ENCODE results near the gene FYTTD1. TPM values are rescaled to one million over a fixed set of nuclear protein-coding genes. Genes with fewer than 3 reads are reported as not detected.
"Not testable (repeated sequence)": the region's sequence is repeated elsewhere in the genome, so short reads cannot be mapped to it uniquely, and the experiment has no call there.

FYTTD1 gene
- total RNA-seq: 10 to 100 TPM; 42.9 to 43.4 TPM

- ChIA-PET POLR2A (interaction anchor here (0.5 to 1.3 kb wide), 5 partner anchors 14 to 513 kb away, joined by 3 to 6 read pairs (median 4); partner anchors contain the start of genes LRCH3 and RUBCN), CTCF (interaction anchor here (0.9 to 1.0 kb wide), 2 partner anchors 10 to 29 kb away, joined by 3 read pairs; no protein-coding TSS in a partner anchor)
These were observed at the start of gene FYTTD1 for GRCh38 chr3:197749601-197750395. FYTTD1 (plus strand) TSS chr3:197749883; CDS start chr3:197749972, 89 bp downstream.

GRCh38 chr3:197700095-197700494, 49.6 kb upstream of the FYTTD1 start:
- ChIA-PET POLR2A (no interaction called here), CTCF (interaction anchor here (2.0 kb wide), 1 partner anchor 12 kb away, joined by 5 read pairs; no protein-coding TSS in a partner anchor)

GRCh38 chr3:197701841-197702240, 47.8 kb upstream of the FYTTD1 start:
- POLR2A ChIA-PET: no interaction called here
- CTCF ChIA-PET: interaction anchor here (2.0 kb wide), 1 partner anchor 10 kb away, joined by 5 read pairs; no protein-coding TSS in a partner anchor

- ChIA-PET POLR2A (no interaction called here), CTCF (no interaction called here)
These were observed 43.0 kb upstream of the FYTTD1 start for GRCh38 chr3:197706658-197707057.

- ChIA-PET POLR2A (interaction anchor here (0.5 kb wide), 1 partner anchor 76 kb away, joined by 3 read pairs; no protein-coding TSS in a partner anchor), CTCF (no interaction called here)
These were observed 40.5 kb upstream of the FYTTD1 start for GRCh38 chr3:197709135-197709534.

GRCh38 chr3:197710965-197711364, 38.7 kb upstream of the FYTTD1 start:
- POLR2A ChIA-PET: not testable (repeated sequence)

GRCh38 chr3:197711973-197712707, 37.5 kb upstream of the FYTTD1 start:
- ChIA-PET CTCF (interaction anchor here (0.5 to 1.4 kb wide), 4 partner anchors 11 to 1184 kb away, joined by 3 to 5 read pairs (median 4); no protein-coding TSS in a partner anchor), POLR2A (interaction anchor here (0.7 to 1.7 kb wide), 2 partner anchors 24 to 37 kb away, joined by 3 to 7 read pairs; partner anchors contain the start of gene RUBCN)

More at GRCh38 chr3:197710965-197711364, 38.7 kb upstream of the FYTTD1 start:
- CTCF ChIA-PET: not testable (repeated sequence)

- CTCF ChIA-PET: no interaction called here
- POLR2A ChIA-PET: interaction anchor here (1.7 kb wide), 1 partner anchor 23 kb away, joined by 7 read pairs; the partner anchor contains the start of gene RUBCN
These were observed 36.2 kb upstream of the FYTTD1 start for GRCh38 chr3:197713477-197713822.

GRCh38 chr3:197714251-197714650, 35.4 kb upstream of the FYTTD1 start:
- ChIA-PET POLR2A (no interaction called here), CTCF (interaction anchor here (1.0 kb wide), 1 partner anchor 14 kb away, joined by 3 read pairs; no protein-coding TSS in a partner anchor)

- CTCF ChIA-PET: interaction anchor here (0.7 kb wide), 1 partner anchor 18 kb away, joined by 3 read pairs; no protein-coding TSS in a partner anchor
- POLR2A ChIA-PET: interaction anchor here (0.7 kb wide), 1 partner anchor 243 kb away, joined by 10 read pairs; no protein-coding TSS in a partner anchor
These were observed 30.8 kb upstream of the FYTTD1 start for GRCh38 chr3:197718891-197719290.

GRCh38 chr3:197720694-197721093, 29.0 kb upstream of the FYTTD1 start:
- CTCF ChIA-PET: interaction anchor here (0.8 to 1.4 kb wide), 2 partner anchors 15 to 28 kb away, joined by 3 read pairs; no protein-coding TSS in a partner anchor
- POLR2A ChIA-PET: no interaction called here

GRCh38 chr3:197722734-197723133, 26.9 kb upstream of the FYTTD1 start:
- ChIA-PET CTCF (no interaction called here), POLR2A (no interaction called here)

- CTCF ChIA-PET: interaction anchor here (0.7 kb wide), 1 partner anchor 13 kb away, joined by 3 read pairs; no protein-coding TSS in a partner anchor
- POLR2A ChIA-PET: not testable (repeated sequence)
These were observed 21.8 kb upstream of the FYTTD1 start for GRCh38 chr3:197727878-197728277.

GRCh38 chr3:197728487-197728886, 21.2 kb upstream of the FYTTD1 start:
- CTCF ChIA-PET: no interaction called here
- POLR2A ChIA-PET: no interaction called here

GRCh38 chr3:197730200-197730599, 19.5 kb upstream of the FYTTD1 start:
- ChIA-PET POLR2A (interaction anchor here (0.6 kb wide), 1 partner anchor 304 kb away, joined by 6 read pairs; no protein-coding TSS in a partner anchor), CTCF (interaction anchor here (0.7 kb wide), 1 partner anchor 18 kb away, joined by 3 read pairs; no protein-coding TSS in a partner anchor)

- POLR2A ChIA-PET: interaction anchor here (0.6 kb wide), 1 partner anchor 304 kb away, joined by 6 read pairs; no protein-coding TSS in a partner anchor
- CTCF ChIA-PET: interaction anchor here (0.7 kb wide), 1 partner anchor 19 kb away, joined by 3 read pairs; no protein-coding TSS in a partner anchor
These were observed 18.9 kb upstream of the FYTTD1 start for GRCh38 chr3:197730770-197731169.

GRCh38 chr3:197731483-197731882, 18.2 kb upstream of the FYTTD1 start:
- CTCF ChIA-PET, POLR2A ChIA-PET: not testable (repeated sequence)

- ChIA-PET POLR2A (interaction anchor here (0.6 kb wide), 1 partner anchor 131 kb away, joined by 4 read pairs; no protein-coding TSS in a partner anchor), CTCF (no interaction called here)
These were observed 16.6 kb upstream of the FYTTD1 start for GRCh38 chr3:197733042-197733441.

- ChIA-PET POLR2A (interaction anchor here (2.4 kb wide), 1 partner anchor 14 kb away, joined by 6 read pairs; the partner anchor contains the start of gene FYTTD1), CTCF (no interaction called here)
These were observed 14.9 kb upstream of the FYTTD1 start for GRCh38 chr3:197734667-197735318.

Measured in activated CD8-positive, alpha-beta memory T cell treated with anti-CD3 and anti-CD28 coated beads for 36 hours (primary cell).